ENCODE measurements around the gene RPN1. TPM values are rescaled to one million over a fixed set of nuclear protein-coding genes. Genes with fewer than 3 reads are reported as not detected.

RPN1 gene
- total and polyA plus RNA-seq, 2 of the 8 experiments (the other 6 are each of a cell fraction or from before 2014, with no cell fraction given), result 165 to 211 TPM

DNA sequence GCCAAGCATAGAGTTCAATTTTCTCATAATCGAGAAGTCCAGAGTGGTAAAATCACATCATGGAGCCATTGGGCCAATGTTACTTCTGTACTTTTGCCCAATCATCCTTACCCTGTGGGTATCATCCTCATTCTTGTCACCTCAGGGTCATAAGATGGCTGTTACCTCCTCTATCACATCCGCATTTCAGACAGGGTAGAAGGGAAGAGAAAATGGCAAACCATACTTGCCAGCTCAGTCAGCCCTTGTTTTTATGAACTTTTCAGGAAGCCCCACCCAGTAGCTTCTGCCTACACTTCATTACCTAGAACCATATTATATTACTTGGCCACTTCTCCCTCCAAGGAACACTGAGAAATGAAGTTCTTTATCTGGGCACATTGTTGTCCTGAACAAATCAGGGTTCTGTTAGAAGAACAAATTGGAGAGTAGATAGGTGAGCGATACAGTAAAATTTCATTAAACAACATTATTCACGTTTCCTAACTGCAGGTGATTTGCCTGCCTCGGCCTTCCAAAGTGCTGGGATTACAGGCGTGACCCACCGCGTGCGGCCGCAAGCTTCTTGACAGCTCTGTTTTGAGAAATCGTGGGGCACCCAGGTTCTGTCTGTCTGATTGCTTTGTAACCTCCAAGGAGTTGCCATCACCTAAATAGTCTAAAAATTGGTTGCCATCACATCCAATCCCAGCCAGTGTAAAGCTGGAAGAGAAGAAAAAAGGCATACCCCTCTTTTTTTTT, 34.5 kb upstream of the RPN1 start:
- Histone ChIP-seq H3K4me1 (replicated peaks in 1 of 4; ENCODE audit: control insufficient read depth in 3 of 4, insufficient read depth in 4 of 4, low read length in 3 of 4) (no peaks in the 10 kb centered on the region), H3K23me2 (ENCODE audit: low read depth, low read length) (no peaks in the 10 kb centered on the region; the same call in 1 of the 2 replicates), H2BK15ac (ENCODE audit: low read length) (no peak overlapping the region), H2BK20ac (ENCODE audit: low read length) (no peak overlapping the region), H3K18ac (ENCODE audit: extremely low read depth, low read length) (no peak overlapping the region), H3K27ac (ENCODE audit: low read depth, low read length) (no peak overlapping the region), H2BK120ac (replicated peaks; ENCODE audit: low read depth, low read length) (no peak overlapping the region), H3K9me3 (ENCODE audit: insufficient read depth in 2 of 2, low read depth in 1 of 2, low read length in 1 of 2) (no peaks in the 10 kb centered on the region), H3K56ac (replicated peaks; ENCODE audit: insufficient read length, low read depth, low read length) (no peak overlapping the region), H3K4me3 (ENCODE audit: extremely low read depth in 1 of 4, insufficient read depth in 2 of 4, low read depth in 3 of 4, low read length in 4 of 4) (no peak overlapping the region), H3K4me2 (ENCODE audit: insufficient read depth in 1 of 2, low read depth in 2 of 2, low read length in 2 of 2) (no peak overlapping the region), H4K20me1 (replicated peaks in 1 of 2; ENCODE audit: control insufficient read depth in 1 of 2, insufficient read depth in 2 of 2, low read length in 2 of 2) (no peaks in the 10 kb centered on the region), H4K8ac (ENCODE audit: extremely low read depth, insufficient read depth, low read length) (no peak overlapping the region), H3K23ac (ENCODE audit: insufficient read length) (no peak overlapping the region), H3K36me3 (ENCODE audit: control insufficient read depth in 2 of 4, insufficient read depth in 4 of 4, low read length in 3 of 4) (no peaks in the 10 kb centered on the region), H2BK5ac (ENCODE audit: low read depth, low read length) (no peak overlapping the region), H2AK5ac (ENCODE audit: low read depth, low read length) (no peak overlapping the region), H2AFZ (ENCODE audit: low read length) (no peak overlapping the region), H4K91ac (replicated peaks; ENCODE audit: insufficient read length, low read length) (no peak overlapping the region), H3K79me2 (ENCODE audit: control insufficient read depth in 1 of 2, insufficient read depth in 2 of 2, low read length in 2 of 2) (no peaks in the 10 kb centered on the region), H3K79me1 (ENCODE audit: low read depth, low read length) (no peaks in the 10 kb centered on the region), H3K27me3 (replicated peaks in 1 of 4; ENCODE audit: control insufficient read depth in 3 of 4, extremely low read depth in 1 of 4, insufficient read depth in 3 of 4, low read length in 3 of 4) (no peaks in the 10 kb centered on the region), H3K9ac (replicated peaks in 1 of 4; ENCODE audit: extremely low read depth in 1 of 4, low read depth in 3 of 4, low read length in 3 of 4) (no peak overlapping the region), H4K5ac (ENCODE audit: insufficient read length, low read depth, low read length) (no peak overlapping the region), H3K4ac (replicated peaks; ENCODE audit: insufficient read length, low read depth, low read length) (no peak overlapping the region), H3K14ac (ENCODE audit: insufficient read length) (no peak overlapping the region), H2BK12ac (ENCODE audit: low read depth, low read length) (no peak overlapping the region)
- ChIA-PET POLR2A (ENCODE audit: partially characterized antibody) (interaction anchor here (0.6 to 2.1 kb wide), 8 partner anchors 9 to 44 kb away, joined by 3 to 8 read pairs (median 3); partner anchors contain the start of gene RPN1), CTCF (ENCODE audit: partially characterized antibody) (interaction anchor here (0.6 to 1.7 kb wide), 7 partner anchors 27 to 147 kb away, joined by 3 to 6 read pairs (median 4); no protein-coding TSS in a partner anchor)
- 92% methylated on average over 11 of the region's 11 CpGs; no CpG with 5 or more reads in 1 of the 2 experiments for WGBS, 2 experiments (ENCODE audit: extremely low coverage in 1 of 2, insufficient coverage in 1 of 2, insufficient read length in 1 of 2, insufficient replicate concordance in 2 of 2, low coverage in 1 of 2, low lambda C conversion rate in 2 of 2, missing lambda C conversion rate in 1 of 2)
- DNase-seq (ENCODE audit: low read depth in 1 of 2, low spot score in 2 of 2) (no peak), FAIRE-seq (no peak)
- TF ChIP-seq EGR1 (IDR thresholded peaks at IDR 0.05; ENCODE audit: borderline replicate concordance, low read depth, low read length), result no peak
- TF ChIP-seq, protein P1, sequence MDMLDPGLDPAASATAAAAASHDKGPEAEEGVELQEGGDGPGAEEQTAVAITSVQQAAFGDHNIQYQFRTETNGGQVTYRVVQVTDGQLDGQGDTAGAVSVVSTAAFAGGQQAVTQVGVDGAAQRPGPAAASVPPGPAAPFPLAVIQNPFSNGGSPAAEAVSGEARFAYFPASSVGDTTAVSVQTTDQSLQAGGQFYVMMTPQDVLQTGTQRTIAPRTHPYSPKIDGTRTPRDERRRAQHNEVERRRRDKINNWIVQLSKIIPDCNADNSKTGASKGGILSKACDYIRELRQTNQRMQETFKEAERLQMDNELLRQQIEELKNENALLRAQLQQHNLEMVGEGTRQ (IDR thresholded peaks at IDR 0.05; ENCODE audit: low read length), result no peak
- TF ChIP-seq, protein P2, sequence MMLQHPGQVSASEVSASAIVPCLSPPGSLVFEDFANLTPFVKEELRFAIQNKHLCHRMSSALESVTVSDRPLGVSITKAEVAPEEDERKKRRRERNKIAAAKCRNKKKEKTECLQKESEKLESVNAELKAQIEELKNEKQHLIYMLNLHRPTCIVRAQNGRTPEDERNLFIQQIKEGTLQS (IDR thresholded peaks at IDR 0.05; ENCODE audit: insufficient read depth, low read depth, low read length), result no peak
- TF ChIP-seq YY1 (IDR thresholded peaks at IDR 0.05; ENCODE audit: low read depth, low read length), result no peak
- TF ChIP-seq NRF1 (IDR thresholded peaks at IDR 0.05; ENCODE audit: low read depth, low read length), result no peak
- no peak for TF ChIP-seq CHD2 (IDR thresholded peaks at IDR 0.05; ENCODE audit: low read length)
- no peak for TF ChIP-seq JUND (IDR thresholded peaks at IDR 0.05; ENCODE audit: low read length)
- no peak for TF ChIP-seq CBX5 (IDR thresholded peaks at IDR 0.05; ENCODE audit: low read depth, low read length)
- TF ChIP-seq SRF (IDR thresholded peaks at IDR 0.05; ENCODE audit: low read depth, low read length), result no peak
- no peak for TF ChIP-seq CHD1 (IDR thresholded peaks at IDR 0.05; ENCODE audit: low read depth, low read length)
- no peak for TF ChIP-seq SUZ12 (IDR thresholded peaks at IDR 0.05; ENCODE audit: low read length)
- TF ChIP-seq TAF1 (IDR thresholded peaks at IDR 0.05; ENCODE audit: low read depth, low read length), result no peak
